Liver (tissue), 3 donors: ENCODE measurements around the gene LMTK3.

Experiments used
- EGR1 ChIP-seq, 2 donors: IDR thresholded peaks; 2 replicates each; pipeline ENCODE4 v1.6.1; 2016 to 2018; ENCODE audit warnings: antibody characterized with exemption in 2 of 2, low read depth in 2 of 2
- GABPA ChIP-seq, 2 donors: IDR thresholded peaks in 1 of 2; conservative IDR thresholded peaks in 1 of 2; 2 replicates each; pipeline ENCODE4 v1.6.1; 2016; ENCODE audit warnings: antibody characterized with exemption in 2 of 2, mild to moderate bottlenecking in 1 of 2, moderate library complexity in 1 of 2
- NR2F2 ChIP-seq: IDR thresholded peaks from 2 replicates; pipeline ENCODE4 v1.6.1; 2016; ENCODE audit warnings: antibody characterized with exemption
- SP1 ChIP-seq: IDR thresholded peaks from 2 replicates; pipeline ENCODE4 v1.6.1; 2018; ENCODE audit warnings: antibody characterized with exemption, mild to moderate bottlenecking
- TF ChIP-seq, protein P1 (sequence below): fragments of 150-350 bp; IDR thresholded peaks from 2 replicates; pipeline ENCODE4 v1.5.1; 2017; ENCODE audit warnings: improper control_type of control experiment, low read depth, low read length; ENCODE audit not compliant: missing input control
- TF ChIP-seq, protein P2 (sequence below): IDR thresholded peaks from 2 replicates; pipeline ENCODE4 v1.6.1; 2016; ENCODE audit warnings: antibody characterized with exemption
- TF ChIP-seq, protein P3 (sequence below): IDR thresholded peaks from 2 replicates; pipeline ENCODE4 v1.6.1; 2016; ENCODE audit warnings: antibody characterized with exemption, mild to moderate bottlenecking
- donor health status: healthy.
- donor health status: healthy.

DNA sequence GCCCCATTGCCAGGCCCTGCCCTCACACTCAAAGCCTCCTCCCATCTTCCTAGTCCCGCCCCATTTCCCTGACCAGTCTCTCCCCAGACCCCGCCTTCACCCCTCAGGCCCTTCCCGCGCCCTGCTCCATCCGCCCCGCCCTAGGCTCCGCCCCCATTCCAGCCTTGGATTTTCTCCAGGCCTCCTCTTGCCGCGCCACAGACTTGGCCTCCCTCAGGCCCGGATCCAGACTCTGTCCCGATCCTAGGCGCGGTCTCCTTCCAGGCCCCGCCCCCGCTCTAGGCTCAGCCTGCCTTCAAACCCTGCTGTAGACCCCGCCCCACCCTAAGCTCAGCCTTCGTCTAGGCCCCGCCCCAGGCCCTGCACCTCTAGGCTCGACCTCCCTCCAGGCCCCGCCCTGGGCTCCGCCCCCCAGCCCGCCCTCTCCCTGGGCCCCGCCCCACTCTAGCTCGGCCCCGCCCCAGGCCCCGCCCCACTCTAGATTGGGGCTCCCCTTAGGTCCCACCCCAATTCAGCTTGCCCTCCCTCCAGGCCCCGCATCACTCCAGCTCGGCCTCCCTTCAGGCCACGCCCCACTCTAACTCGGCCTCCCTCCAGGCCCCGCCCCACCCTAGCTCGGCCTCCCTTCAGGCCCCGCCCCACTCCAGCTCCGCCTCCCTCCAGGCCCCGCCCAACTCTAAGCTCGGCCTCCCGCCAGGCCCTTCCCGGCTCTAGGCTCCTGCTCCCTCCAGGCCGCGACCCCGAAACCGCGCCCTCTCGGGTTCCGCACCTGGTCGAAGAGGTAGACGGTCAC, 18.5 kb downstream of the LMTK3 start:
- TF ChIP-seq, protein P1, sequence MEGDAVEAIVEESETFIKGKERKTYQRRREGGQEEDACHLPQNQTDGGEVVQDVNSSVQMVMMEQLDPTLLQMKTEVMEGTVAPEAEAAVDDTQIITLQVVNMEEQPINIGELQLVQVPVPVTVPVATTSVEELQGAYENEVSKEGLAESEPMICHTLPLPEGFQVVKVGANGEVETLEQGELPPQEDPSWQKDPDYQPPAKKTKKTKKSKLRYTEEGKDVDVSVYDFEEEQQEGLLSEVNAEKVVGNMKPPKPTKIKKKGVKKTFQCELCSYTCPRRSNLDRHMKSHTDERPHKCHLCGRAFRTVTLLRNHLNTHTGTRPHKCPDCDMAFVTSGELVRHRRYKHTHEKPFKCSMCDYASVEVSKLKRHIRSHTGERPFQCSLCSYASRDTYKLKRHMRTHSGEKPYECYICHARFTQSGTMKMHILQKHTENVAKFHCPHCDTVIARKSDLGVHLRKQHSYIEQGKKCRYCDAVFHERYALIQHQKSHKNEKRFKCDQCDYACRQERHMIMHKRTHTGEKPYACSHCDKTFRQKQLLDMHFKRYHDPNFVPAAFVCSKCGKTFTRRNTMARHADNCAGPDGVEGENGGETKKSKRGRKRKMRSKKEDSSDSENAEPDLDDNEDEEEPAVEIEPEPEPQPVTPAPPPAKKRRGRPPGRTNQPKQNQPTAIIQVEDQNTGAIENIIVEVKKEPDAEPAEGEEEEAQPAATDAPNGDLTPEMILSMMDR: no peak
- TF ChIP-seq GABPA (IDR thresholded peaks at IDR 0.05 in 1 of 2, conservative IDR thresholded peaks at IDR 0.05 in 1 of 2) (no peak), NR2F2 (no peak), EGR1 (IDR thresholded peaks at IDR 0.05; ENCODE audit: low read depth in 2 of 2) (peak in 1 of 2 donors; percentile 19), SP1 (peak; percentile 80)
- TF ChIP-seq, protein P2, sequence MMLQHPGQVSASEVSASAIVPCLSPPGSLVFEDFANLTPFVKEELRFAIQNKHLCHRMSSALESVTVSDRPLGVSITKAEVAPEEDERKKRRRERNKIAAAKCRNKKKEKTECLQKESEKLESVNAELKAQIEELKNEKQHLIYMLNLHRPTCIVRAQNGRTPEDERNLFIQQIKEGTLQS: no peak
- TF ChIP-seq, protein P3, sequence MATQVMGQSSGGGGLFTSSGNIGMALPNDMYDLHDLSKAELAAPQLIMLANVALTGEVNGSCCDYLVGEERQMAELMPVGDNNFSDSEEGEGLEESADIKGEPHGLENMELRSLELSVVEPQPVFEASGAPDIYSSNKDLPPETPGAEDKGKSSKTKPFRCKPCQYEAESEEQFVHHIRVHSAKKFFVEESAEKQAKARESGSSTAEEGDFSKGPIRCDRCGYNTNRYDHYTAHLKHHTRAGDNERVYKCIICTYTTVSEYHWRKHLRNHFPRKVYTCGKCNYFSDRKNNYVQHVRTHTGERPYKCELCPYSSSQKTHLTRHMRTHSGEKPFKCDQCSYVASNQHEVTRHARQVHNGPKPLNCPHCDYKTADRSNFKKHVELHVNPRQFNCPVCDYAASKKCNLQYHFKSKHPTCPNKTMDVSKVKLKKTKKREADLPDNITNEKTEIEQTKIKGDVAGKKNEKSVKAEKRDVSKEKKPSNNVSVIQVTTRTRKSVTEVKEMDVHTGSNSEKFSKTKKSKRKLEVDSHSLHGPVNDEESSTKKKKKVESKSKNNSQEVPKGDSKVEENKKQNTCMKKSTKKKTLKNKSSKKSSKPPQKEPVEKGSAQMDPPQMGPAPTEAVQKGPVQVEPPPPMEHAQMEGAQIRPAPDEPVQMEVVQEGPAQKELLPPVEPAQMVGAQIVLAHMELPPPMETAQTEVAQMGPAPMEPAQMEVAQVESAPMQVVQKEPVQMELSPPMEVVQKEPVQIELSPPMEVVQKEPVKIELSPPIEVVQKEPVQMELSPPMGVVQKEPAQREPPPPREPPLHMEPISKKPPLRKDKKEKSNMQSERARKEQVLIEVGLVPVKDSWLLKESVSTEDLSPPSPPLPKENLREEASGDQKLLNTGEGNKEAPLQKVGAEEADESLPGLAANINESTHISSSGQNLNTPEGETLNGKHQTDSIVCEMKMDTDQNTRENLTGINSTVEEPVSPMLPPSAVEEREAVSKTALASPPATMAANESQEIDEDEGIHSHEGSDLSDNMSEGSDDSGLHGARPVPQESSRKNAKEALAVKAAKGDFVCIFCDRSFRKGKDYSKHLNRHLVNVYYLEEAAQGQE: no peak
